HG03565 (cell line): Measurements from ENCODE around the gene HHEX.
"Not testable (repeated sequence)": the region's sequence is repeated elsewhere in the genome, so short reads cannot be mapped to it uniquely, and the experiment has no call there.

ENCODE experiments used
- ATAC-seq: cut with Tn5 transposase; IDR thresholded peaks from one replicate; pipeline ENCODE4 v1.9.1; 2021; ENCODE audit warnings: mild to moderate bottlenecking, moderate library complexity; ENCODE audit not compliant: unreplicated experiment

HHEX gene

DNA sequence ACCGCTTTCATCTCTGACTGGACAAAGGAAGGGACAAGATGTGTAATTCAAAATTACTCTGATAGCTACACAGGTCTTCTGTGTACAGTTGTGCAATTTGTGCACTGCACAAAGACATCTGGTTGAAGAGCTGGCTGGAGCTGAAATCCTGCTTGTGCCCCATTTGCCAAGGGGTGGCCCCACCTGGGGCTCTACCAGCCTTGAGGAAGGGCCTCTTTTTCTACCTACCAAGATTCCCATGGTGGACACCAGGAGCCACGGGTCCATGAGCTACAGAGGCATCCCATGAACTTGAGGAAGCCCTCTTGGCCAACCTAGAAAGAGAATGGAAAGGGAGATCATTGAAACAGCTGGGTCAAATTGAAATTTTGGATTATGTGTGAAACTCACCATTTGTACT, 43.2 kb downstream of the HHEX start:
- ATAC-seq: no peak

DNA sequence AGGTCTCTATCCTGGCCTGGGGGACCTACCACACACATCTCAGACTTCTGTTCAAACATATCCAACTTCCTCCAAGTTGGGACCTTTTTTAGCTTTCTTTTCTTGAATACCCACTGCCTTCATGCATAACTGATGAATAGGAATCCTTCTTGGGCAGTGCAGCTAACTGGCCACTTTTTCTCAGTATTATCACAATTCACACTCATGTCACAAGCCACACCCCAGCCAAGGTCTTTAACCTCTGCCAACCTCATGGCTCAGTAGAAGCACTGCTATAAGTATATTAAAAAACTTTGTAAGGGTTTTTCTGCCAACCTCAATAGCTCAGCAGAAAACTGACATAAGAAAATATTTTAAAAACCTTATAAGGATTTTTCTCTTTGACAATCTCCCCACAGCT, 44.5 kb downstream of the HHEX start:
- ATAC-seq: no peak

DNA sequence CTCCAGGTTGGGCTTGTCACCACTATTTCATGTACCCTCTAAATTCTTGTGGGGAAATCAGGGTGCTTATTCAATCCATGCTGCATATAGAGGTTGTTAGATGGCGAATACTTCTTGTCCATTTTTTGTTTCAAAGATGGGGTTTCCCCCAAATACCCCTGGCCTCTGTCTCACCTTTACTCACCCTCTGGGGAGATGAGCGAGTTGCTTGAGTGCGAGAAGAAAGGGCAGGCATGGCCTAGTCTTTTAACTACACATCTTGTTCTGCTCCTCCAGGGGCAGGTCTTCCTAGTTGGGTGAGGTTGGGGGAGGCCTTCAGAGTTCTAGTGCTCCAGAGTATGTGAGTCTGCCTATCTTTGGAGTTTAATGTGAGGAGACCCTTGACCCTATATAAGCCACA, 46.2 kb downstream of the HHEX start:
- ATAC-seq: no peak

DNA sequence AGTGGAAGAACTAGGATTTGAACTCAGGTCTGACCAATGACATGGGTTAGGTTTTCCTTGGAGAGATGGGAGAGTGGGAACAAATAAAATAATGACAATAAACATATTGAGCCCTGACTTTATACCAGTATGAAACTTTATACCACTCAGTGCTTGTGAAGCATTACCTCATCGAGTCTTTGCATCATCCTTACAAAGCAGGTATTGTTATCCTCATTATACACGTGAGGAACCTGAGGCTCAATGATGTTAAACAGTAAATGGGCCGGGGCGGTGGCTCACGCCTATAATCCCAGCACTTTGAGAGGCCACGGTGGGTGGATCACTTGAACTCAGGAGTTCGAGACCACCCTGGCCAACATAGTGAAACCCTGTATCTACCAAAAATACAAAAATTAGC, 47.7 kb downstream of the HHEX start:
- no peak for ATAC-seq

DNA sequence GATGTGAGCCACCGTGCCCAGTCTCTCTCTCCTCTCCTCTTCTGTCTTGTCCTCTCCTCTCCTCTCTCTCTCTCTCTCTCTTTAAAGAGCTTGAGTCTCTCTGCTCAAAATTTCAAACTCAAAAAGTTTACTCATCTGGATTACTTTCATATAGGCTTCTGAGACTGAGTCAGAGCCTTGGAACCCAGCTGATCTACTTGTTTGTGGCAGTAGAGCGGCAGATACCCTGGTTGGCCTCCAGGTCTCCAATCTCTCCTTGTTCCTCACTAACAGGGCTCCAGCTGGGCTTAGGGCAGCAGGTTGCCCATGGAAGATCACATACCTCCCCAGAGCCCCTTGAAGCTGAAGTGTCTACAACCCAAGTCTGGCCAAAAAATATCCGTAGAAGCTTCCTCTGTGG, 51.0 kb downstream of the HHEX start:
- no peak for ATAC-seq

DNA sequence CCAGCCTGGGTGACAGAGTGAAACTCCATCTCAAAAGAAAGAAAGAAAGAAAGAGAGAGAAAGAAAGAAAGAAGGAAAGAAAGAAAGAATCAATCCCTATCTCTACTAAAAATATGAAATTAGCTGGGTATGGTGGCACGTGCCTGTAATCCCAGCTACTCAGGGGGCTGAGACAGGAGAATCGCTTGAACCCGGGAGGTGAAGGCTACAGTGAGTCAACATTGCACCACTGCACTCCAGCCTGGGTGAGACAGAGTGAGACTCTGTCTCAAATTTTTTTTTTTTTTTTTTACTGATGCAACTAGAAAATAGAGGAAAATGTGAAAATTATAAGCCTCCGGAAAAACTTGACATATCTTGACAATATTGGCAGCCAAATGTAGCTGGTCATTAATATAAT, 52.0 kb downstream of the HHEX start:
- not testable (repeated sequence) for ATAC-seq

DNA sequence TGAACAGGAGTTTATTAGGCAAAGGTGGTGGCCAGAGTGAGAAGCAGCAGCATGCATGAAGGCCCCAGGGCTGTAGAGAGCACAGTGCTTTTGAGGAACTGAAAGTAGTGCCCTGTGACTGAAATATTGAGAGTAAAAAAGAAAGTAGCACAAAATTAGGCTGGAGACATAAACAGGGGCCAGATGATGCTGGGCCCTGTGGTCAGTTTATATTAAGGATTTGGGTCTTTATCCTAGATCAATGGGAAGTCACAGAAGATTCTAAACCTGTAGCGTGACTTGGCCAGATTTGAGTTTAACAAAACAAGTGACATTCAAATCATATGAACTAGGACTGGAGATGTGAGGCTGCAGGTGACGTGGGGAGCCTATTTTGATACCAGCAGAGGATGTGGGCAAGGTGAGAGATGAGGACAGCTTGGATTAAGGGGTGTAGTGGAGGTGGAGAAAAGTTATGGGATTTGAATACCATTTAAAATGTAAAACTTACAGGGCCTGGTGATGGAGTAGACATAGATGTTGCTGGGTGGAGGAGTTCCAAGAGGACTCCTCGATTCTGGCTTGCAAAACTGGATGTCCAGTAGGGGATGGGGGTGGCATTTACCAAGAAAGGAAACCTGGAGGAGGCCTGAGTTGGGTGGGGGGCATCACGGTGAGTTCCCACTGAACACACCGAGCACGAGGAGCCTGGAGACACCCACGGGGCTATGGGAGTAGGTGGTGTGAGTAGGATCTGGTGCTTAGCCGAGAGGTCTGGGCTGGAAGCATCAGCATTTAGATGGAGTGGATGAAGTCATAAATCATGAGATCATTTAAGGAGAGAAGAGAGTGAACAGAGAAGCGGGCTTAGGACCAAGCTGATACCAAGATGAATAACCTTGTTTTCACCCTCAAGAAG, 52.8 kb downstream of the HHEX start:
- ATAC-seq: peak; percentile 93
